Measurements from ENCODE around the gene CDH18. TPM values are rescaled to one million over a fixed set of nuclear protein-coding genes. Genes with fewer than 3 reads are reported as not detected.

Gene CDH18
- total RNA-seq, 1 experiment from 2014 or later: 7.0 TPM

DNA sequence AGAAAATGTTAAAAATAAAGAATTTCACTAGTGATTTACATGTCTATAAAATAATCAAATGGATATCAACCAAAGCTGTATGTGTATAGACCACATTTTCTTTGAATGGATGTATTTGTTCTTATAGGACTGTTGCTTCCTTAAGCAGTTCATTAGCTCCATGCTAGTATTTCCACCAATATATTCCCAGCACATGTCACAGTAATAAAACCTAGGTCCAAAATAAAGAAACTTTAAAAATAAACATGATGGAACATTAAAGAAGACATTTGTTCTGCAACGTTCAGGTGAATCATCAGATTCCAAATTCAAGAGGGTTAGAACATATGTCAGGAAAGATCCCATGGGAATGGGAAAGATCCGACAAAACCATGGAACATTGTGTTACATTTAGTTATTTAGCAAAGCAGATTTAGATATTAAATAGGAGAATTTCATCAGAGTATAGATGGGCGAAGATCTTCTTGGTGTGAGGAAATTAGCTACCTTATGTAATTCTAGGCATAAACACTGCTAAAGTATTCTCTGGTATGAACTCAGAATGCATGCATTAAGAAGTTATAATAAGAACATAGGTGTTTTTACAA, 490.7 kb downstream of the CDH18 start:
- H3K27ac ChIP-seq (ENCODE audit: low read length): no peak overlapping the region
- POLR2A ChIA-PET: no interaction called here
- no peaks in the 10 kb centered on the region for H3K9me3 ChIP-seq (ENCODE audit: control insufficient read depth, insufficient read depth, low read depth, low read length)
- intact Hi-C loops (cut with micrococcal nuclease; ENCODE audit: unreplicated experiment) (no loop called here), in situ Hi-C loops (cut with HindIII; ENCODE audit: low pct_unique_long_range_greater_than_20kb, low sequenced_read_pairs) (no loop called here)
- BruUV-seq (replicated peaks): no TSS peak
- no peaks in the 10 kb centered on the region for H3K27me3 ChIP-seq (ENCODE audit: control insufficient read depth, insufficient read depth, low read length)
- DNase-seq (ENCODE audit: low read depth, low spot score): no peak
- no peak for ATAC-seq
- CTCF ChIA-PET: no interaction called here
- H3K4me1 ChIP-seq (ENCODE audit: control insufficient read depth, insufficient read depth, low read length): no peaks in the 10 kb centered on the region
- no peak overlapping the region for H3K4me3 ChIP-seq (ENCODE audit: low read depth in 2 of 2, low read length in 2 of 2)
- H3K36me3 ChIP-seq (ENCODE audit: control insufficient read depth, insufficient read depth, low read length): no peaks in the 10 kb centered on the region
- no peak for TF ChIP-seq TCF7L2 (IDR thresholded peaks at IDR 0.05; ENCODE audit: low read depth, low read length)
- TF ChIP-seq, protein P1, sequence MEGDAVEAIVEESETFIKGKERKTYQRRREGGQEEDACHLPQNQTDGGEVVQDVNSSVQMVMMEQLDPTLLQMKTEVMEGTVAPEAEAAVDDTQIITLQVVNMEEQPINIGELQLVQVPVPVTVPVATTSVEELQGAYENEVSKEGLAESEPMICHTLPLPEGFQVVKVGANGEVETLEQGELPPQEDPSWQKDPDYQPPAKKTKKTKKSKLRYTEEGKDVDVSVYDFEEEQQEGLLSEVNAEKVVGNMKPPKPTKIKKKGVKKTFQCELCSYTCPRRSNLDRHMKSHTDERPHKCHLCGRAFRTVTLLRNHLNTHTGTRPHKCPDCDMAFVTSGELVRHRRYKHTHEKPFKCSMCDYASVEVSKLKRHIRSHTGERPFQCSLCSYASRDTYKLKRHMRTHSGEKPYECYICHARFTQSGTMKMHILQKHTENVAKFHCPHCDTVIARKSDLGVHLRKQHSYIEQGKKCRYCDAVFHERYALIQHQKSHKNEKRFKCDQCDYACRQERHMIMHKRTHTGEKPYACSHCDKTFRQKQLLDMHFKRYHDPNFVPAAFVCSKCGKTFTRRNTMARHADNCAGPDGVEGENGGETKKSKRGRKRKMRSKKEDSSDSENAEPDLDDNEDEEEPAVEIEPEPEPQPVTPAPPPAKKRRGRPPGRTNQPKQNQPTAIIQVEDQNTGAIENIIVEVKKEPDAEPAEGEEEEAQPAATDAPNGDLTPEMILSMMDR (IDR thresholded peaks at IDR 0.05): no peak
- TF ChIP-seq, protein P2, sequence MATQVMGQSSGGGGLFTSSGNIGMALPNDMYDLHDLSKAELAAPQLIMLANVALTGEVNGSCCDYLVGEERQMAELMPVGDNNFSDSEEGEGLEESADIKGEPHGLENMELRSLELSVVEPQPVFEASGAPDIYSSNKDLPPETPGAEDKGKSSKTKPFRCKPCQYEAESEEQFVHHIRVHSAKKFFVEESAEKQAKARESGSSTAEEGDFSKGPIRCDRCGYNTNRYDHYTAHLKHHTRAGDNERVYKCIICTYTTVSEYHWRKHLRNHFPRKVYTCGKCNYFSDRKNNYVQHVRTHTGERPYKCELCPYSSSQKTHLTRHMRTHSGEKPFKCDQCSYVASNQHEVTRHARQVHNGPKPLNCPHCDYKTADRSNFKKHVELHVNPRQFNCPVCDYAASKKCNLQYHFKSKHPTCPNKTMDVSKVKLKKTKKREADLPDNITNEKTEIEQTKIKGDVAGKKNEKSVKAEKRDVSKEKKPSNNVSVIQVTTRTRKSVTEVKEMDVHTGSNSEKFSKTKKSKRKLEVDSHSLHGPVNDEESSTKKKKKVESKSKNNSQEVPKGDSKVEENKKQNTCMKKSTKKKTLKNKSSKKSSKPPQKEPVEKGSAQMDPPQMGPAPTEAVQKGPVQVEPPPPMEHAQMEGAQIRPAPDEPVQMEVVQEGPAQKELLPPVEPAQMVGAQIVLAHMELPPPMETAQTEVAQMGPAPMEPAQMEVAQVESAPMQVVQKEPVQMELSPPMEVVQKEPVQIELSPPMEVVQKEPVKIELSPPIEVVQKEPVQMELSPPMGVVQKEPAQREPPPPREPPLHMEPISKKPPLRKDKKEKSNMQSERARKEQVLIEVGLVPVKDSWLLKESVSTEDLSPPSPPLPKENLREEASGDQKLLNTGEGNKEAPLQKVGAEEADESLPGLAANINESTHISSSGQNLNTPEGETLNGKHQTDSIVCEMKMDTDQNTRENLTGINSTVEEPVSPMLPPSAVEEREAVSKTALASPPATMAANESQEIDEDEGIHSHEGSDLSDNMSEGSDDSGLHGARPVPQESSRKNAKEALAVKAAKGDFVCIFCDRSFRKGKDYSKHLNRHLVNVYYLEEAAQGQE (IDR thresholded peaks at IDR 0.05; ENCODE audit: insufficient read depth in 1 of 2, low read depth in 2 of 2, low read length in 1 of 2): no peak
- no peak for TF ChIP-seq POLR2AphosphoS5 (IDR thresholded peaks at IDR 0.05; ENCODE audit: low read depth, low read length)

DNA sequence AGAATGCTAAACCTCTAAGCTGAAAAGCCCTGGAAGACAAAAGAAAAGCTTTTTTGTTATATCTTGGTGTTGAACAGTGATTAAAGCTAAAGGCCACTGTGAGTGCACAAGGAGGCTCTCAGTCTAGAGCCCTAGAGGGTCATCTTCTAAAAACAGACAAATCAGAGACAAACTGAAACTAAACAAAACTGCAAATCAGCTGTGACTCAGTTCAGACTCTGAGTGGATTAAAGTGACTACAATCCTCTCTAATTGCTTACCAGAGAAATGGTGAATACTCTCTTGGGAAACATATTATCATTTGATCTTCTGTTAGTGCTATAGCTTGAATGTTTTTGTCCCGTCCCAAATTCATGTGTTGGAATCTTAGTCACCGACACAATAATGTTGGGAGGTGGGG, 491.9 kb downstream of the CDH18 start:
- CTCF ChIA-PET: no interaction called here
- BruUV-seq (replicated peaks): no TSS peak
- TF ChIP-seq TCF7L2 (IDR thresholded peaks at IDR 0.05; ENCODE audit: low read depth, low read length): no peak
- TF ChIP-seq, protein P2 (IDR thresholded peaks at IDR 0.05; ENCODE audit: insufficient read depth in 1 of 2, low read depth in 2 of 2, low read length in 1 of 2): no peak
- TF ChIP-seq, protein P1 (IDR thresholded peaks at IDR 0.05): no peak
- H3K4me3 ChIP-seq (ENCODE audit: low read depth in 2 of 2, low read length in 2 of 2): no peak overlapping the region
- POLR2A ChIA-PET: interaction anchor here (0.6 kb wide), 1 partner anchor 1134 kb away, joined by 3 read pairs; no protein-coding TSS in a partner anchor
- no peak overlapping the region for H3K27ac ChIP-seq (ENCODE audit: low read length)
- intact Hi-C loops (cut with micrococcal nuclease; ENCODE audit: unreplicated experiment) (no loop called here), in situ Hi-C loops (cut with HindIII; ENCODE audit: low pct_unique_long_range_greater_than_20kb, low sequenced_read_pairs) (no loop called here)
- H3K4me1 ChIP-seq (ENCODE audit: control insufficient read depth, insufficient read depth, low read length): no peaks in the 10 kb centered on the region
- no peak for DNase-seq (ENCODE audit: low read depth, low spot score)
- ATAC-seq: no peak
- H3K27me3 ChIP-seq (ENCODE audit: control insufficient read depth, insufficient read depth, low read length): no peaks in the 10 kb centered on the region
- no peaks in the 10 kb centered on the region; the same call in 1 of the 2 replicates for H3K9me3 ChIP-seq (ENCODE audit: control insufficient read depth, insufficient read depth, low read depth, low read length)
- H3K36me3 ChIP-seq (ENCODE audit: control insufficient read depth, insufficient read depth, low read length): no peaks in the 10 kb centered on the region

All from Panc1 (cell line).